A549 (cell line): ENCODE results near the gene PSME3. TPM values are rescaled to one million over a fixed set of nuclear protein-coding genes. Genes with fewer than 3 reads are reported as not detected.
"Not testable (repeated sequence)": the region's sequence is repeated elsewhere in the genome, so short reads cannot be mapped to it uniquely, and the experiment has no call there.

ENCODE experiments used
- ATAC-seq, 2 experiments: fragments of 200-7000 bp in 1 of 2; fragments of >200 bp in 1 of 2; cut with Nextera tagmentation in 1 of 2; cut with Tn5 transposase in 1 of 2; 3 replicates each; pipeline versions ENCODE4 v1.8.0 to v1.9.1; 2018 to 2020; ENCODE audit warnings: mild to moderate bottlenecking in 1 of 2, moderate library complexity in 1 of 2
- CTCF ChIA-PET: fragments of 300-600 bp; sonication (Branson Sonifier 250); formaldehyde crosslinking; extraction: SDS; loops from one replicate; lab custom pipeline; 2021; ENCODE audit warnings: antibody characterized with exemption, inconsistent platforms; lab: Yijun Ruan, JAX
- POLR2A ChIA-PET: fragments of 350-600 bp; formaldehyde crosslinking; extraction: SDS; loops from one replicate; lab custom pipeline; 2021; ENCODE audit warnings: antibody characterized with exemption, inconsistent platforms; lab: Yijun Ruan, JAX
- DNase-seq, 2 experiments: peaks; one replicate each; pipeline versions ENCODE4 v3.0.0 to v3.0.0-alpha.2; 2011 to 2016; ENCODE audit warnings: low read depth in 1 of 2, low spot score in 1 of 2
- FAIRE-seq: peaks from 2 replicates; lab custom pipeline; 2011; peaks lifted over from hg19 to GRCh38; lab: Jason Lieb, UNC
- H3K27ac ChIP-seq, 2 experiments: fragments of >200 bp; sonication (Bioruptor Twin); formaldehyde crosslinking; 3 replicates each; pipeline ENCODE4 v1.5.1; 2016 to 2017
- H3K4me1 ChIP-seq: fragments of >200 bp; sonication (Bioruptor Twin); formaldehyde crosslinking; 3 replicates; pipeline ENCODE4 v1.6.1; 2016
- H3K4me2 ChIP-seq: fragments of >200 bp; sonication (Bioruptor Twin); formaldehyde crosslinking; 3 replicates; pipeline ENCODE4 v1.6.1; 2016
- H3K4me3 ChIP-seq: fragments of >200 bp; sonication (Bioruptor Twin); formaldehyde crosslinking; 3 replicates; pipeline ENCODE4 v1.5.1; 2016
- H3K9me3 ChIP-seq: fragments of >200 bp; sonication (Bioruptor Twin); formaldehyde crosslinking; 3 replicates; pipeline ENCODE4 v1.6.1; 2016
- CBX2 ChIP-seq: fragments of 200-600 bp; sonication (generic); IDR thresholded peaks from 2 replicates; pipeline ENCODE4 v1.6.1; 2016; ENCODE audit warnings: low read depth, mild to moderate bottlenecking, borderline replicate concordance
- EHF ChIP-seq: fragments of 250-450 bp; sonication (Bioruptor Pico); IDR thresholded peaks from 2 replicates; pipeline ENCODE4 v1.5.0; 2020; ENCODE audit warnings: mild to moderate bottlenecking
- FOXS1 ChIP-seq: fragments of 250-450 bp; sonication (Bioruptor Pico); IDR thresholded peaks from 2 replicates; pipeline ENCODE4 v1.5.0; 2020; ENCODE audit warnings: mild to moderate bottlenecking, moderate library complexity
- HDAC2 ChIP-seq: fragments of 200-600 bp; sonication (generic); IDR thresholded peaks from 2 replicates; pipeline ENCODE4 v1.6.1; 2016
- HOXB5 ChIP-seq: fragments of 250-450 bp; sonication (Bioruptor Pico); IDR thresholded peaks from 2 replicates; pipeline ENCODE4 v1.5.0; 2020; ENCODE audit warnings: mild to moderate bottlenecking, moderate library complexity
- MYC ChIP-seq: IDR thresholded peaks from 2 replicates; pipeline ENCODE4 v1.6.1; 2012; ENCODE audit warnings: mild to moderate bottlenecking, inconsistent platforms, low read length, improper control_type of control experiment, borderline replicate concordance
- POLR2A ChIP-seq: IDR thresholded peaks from 2 replicates; pipeline ENCODE4 v1.6.1; 2012; ENCODE audit warnings: mild to moderate bottlenecking, low read length
- POLR2AphosphoS2 ChIP-seq: conservative IDR thresholded peaks from 2 replicates; pipeline ENCODE4 v1.6.1; 2012; ENCODE audit warnings: low read length, improper control_type of control experiment, inconsistent platforms
- RARB ChIP-seq: fragments of 250-450 bp; sonication (Bioruptor Pico); IDR thresholded peaks from 2 replicates; pipeline ENCODE4 v1.8.0; 2021; ENCODE audit warnings: mild to moderate bottlenecking, moderate library complexity
- RFX5 ChIP-seq: fragments of 450-650 bp; IDR thresholded peaks from 2 replicates; pipeline ENCODE4 v1.7.1; 2014; ENCODE audit warnings: antibody characterized with exemption, mild to moderate bottlenecking, moderate library complexity
- SMC3 ChIP-seq: fragments of >200 bp; sonication (Bioruptor Twin); formaldehyde crosslinking; IDR thresholded peaks from 3 replicates; pipeline ENCODE4 v1.6.1; 2018; ENCODE audit warnings: inconsistent platforms
- SREBF2 ChIP-seq: fragments of 450-650 bp; IDR thresholded peaks from 2 replicates; pipeline ENCODE4 v1.6.1; 2014; ENCODE audit warnings: mild to moderate bottlenecking, moderate library complexity
- ZC3H11A ChIP-seq: fragments of 450-650 bp; IDR thresholded peaks from 2 replicates; pipeline ENCODE4 v1.6.1; 2014; ENCODE audit warnings: antibody characterized with exemption, mild to moderate bottlenecking
- WGBS: methylation state at CpG from one replicate; pipeline ENCODE4 v1.1.6; 2017; ENCODE audit errors: missing lambda C conversion rate; 5-methylcytosine and 5-hydroxymethylcytosine counted together
- polyA plus RNA-seq, 4 experiments: library from polyadenylated mRNA; depleted of rRNA in 3 of 4; stranded (reverse); fragments of >200 nt; fragmentation: RNase III in 1 of 4; extraction: RNeasy Plus Mini Kit Qiagen cat#74134 plus additional on column Dnase treatment in 1 of 4; gene quantifications; 2 replicates in 3 of 4; 3 replicates in 1 of 4; pipeline ENCODE4 v1.2.3, GENCODE V29; 2011 to 2017
- TF ChIP-seq, protein P1 (sequence below): IDR thresholded peaks from 2 replicates; pipeline ENCODE4 v1.6.1; 2012
- TF ChIP-seq, protein P2 (sequence below): fragments of 200-600 bp; sonication (generic); IDR thresholded peaks from 2 replicates; pipeline ENCODE4 v1.6.1; 2016; ENCODE audit warnings: antibody characterized with exemption, mild to moderate bottlenecking, moderate library complexity
- TF ChIP-seq, protein P3 (sequence below): fragments of >200 bp; sonication (Bioruptor Twin); formaldehyde crosslinking; IDR thresholded peaks from 3 replicates; pipeline ENCODE4 v1.5.1; 2016
- TF ChIP-seq, protein P4 (sequence below): IDR thresholded peaks from 2 replicates; pipeline ENCODE4 v1.6.1; 2012
- TF ChIP-seq, protein P5 (sequence below): fragments of >200 bp; sonication (Bioruptor Twin); formaldehyde crosslinking; IDR thresholded peaks from 3 replicates; pipeline ENCODE4 v1.6.1; 2016
- TF ChIP-seq, protein P6 (sequence below): IDR thresholded peaks from 2 replicates; pipeline ENCODE4 v1.6.1; 2012; ENCODE audit warnings: low read depth, borderline replicate concordance

Gene PSME3
- polyA plus RNA-seq, 2 of the 4 experiments (the other 2 are of a cell fraction), result 223 to 257 TPM

DNA sequence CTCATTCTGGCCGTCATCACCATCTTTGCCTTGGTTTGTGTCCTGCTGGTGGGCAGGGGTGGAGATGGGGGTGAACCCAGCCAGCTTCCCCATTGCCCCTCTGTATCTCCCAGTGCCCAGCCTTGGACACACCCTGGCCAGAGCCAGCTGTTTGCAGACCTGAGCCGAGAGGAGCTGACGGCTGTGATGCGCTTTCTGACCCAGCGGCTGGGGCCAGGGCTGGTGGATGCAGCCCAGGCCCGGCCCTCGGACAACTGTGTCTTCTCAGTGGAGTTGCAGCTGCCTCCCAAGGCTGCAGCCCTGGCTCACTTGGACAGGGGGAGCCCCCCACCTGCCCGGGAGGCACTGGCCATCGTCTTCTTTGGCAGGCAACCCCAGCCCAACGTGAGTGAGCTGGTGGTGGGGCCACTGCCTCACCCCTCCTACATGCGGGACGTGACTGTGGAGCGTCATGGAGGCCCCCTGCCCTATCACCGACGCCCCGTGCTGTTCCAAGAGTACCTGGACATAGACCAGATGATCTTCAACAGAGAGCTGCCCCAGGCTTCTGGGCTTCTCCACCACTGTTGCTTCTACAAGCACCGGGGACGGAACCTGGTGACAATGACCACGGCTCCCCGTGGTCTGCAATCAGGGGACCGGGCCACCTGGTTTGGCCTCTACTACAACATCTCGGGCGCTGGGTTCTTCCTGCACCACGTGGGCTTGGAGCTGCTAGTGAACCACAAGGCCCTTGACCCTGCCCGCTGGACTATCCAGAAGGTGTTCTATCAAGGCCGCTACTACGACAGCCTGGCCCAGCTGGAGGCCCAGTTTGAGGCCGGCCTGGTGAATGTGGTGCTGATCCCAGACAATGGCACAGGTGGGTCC lies 18.4 kb downstream of the PSME3 start:
- H3K27ac ChIP-seq, H3K4me3 ChIP-seq, H3K4me1 ChIP-seq, ATAC-seq, H3K9me3 ChIP-seq, FAIRE-seq, DNase-seq, POLR2A ChIA-PET, H3K4me2 ChIP-seq: not testable (repeated sequence)
- WGBS, result 92% methylated on average over 14 of the region's 28 CpGs
- CTCF ChIA-PET, result interaction anchor here (1.4 to 20.4 kb wide), 4 partner anchors 8 to 132 kb away, joined by 3 to 372 read pairs (median 181); partner anchors contain the start of gene AOC2

DNA sequence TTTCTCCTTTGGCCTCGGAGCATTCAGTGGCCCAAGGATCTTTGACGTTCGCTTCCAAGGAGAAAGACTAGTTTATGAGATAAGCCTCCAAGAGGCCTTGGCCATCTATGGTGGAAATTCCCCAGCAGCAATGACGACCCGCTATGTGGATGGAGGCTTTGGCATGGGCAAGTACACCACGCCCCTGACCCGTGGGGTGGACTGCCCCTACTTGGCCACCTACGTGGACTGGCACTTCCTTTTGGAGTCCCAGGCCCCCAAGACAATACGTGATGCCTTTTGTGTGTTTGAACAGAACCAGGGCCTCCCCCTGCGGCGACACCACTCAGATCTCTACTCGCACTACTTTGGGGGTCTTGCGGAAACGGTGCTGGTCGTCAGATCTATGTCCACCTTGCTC lies 19.2 kb downstream of the PSME3 start:
- 87% methylated on average over 15 of the region's 15 CpGs for WGBS
- TF ChIP-seq, protein P1, sequence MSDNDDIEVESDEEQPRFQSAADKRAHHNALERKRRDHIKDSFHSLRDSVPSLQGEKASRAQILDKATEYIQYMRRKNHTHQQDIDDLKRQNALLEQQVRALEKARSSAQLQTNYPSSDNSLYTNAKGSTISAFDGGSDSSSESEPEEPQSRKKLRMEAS, result no peak
- TF ChIP-seq, protein P2, sequence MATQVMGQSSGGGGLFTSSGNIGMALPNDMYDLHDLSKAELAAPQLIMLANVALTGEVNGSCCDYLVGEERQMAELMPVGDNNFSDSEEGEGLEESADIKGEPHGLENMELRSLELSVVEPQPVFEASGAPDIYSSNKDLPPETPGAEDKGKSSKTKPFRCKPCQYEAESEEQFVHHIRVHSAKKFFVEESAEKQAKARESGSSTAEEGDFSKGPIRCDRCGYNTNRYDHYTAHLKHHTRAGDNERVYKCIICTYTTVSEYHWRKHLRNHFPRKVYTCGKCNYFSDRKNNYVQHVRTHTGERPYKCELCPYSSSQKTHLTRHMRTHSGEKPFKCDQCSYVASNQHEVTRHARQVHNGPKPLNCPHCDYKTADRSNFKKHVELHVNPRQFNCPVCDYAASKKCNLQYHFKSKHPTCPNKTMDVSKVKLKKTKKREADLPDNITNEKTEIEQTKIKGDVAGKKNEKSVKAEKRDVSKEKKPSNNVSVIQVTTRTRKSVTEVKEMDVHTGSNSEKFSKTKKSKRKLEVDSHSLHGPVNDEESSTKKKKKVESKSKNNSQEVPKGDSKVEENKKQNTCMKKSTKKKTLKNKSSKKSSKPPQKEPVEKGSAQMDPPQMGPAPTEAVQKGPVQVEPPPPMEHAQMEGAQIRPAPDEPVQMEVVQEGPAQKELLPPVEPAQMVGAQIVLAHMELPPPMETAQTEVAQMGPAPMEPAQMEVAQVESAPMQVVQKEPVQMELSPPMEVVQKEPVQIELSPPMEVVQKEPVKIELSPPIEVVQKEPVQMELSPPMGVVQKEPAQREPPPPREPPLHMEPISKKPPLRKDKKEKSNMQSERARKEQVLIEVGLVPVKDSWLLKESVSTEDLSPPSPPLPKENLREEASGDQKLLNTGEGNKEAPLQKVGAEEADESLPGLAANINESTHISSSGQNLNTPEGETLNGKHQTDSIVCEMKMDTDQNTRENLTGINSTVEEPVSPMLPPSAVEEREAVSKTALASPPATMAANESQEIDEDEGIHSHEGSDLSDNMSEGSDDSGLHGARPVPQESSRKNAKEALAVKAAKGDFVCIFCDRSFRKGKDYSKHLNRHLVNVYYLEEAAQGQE, result no peak
- TF ChIP-seq CBX2 (no peak), FOXS1 (no peak)
- TF ChIP-seq, protein P3, sequence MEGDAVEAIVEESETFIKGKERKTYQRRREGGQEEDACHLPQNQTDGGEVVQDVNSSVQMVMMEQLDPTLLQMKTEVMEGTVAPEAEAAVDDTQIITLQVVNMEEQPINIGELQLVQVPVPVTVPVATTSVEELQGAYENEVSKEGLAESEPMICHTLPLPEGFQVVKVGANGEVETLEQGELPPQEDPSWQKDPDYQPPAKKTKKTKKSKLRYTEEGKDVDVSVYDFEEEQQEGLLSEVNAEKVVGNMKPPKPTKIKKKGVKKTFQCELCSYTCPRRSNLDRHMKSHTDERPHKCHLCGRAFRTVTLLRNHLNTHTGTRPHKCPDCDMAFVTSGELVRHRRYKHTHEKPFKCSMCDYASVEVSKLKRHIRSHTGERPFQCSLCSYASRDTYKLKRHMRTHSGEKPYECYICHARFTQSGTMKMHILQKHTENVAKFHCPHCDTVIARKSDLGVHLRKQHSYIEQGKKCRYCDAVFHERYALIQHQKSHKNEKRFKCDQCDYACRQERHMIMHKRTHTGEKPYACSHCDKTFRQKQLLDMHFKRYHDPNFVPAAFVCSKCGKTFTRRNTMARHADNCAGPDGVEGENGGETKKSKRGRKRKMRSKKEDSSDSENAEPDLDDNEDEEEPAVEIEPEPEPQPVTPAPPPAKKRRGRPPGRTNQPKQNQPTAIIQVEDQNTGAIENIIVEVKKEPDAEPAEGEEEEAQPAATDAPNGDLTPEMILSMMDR, result no peak
- no peak for DNase-seq
- ATAC-seq, result no peak
- Histone ChIP-seq H3K27ac (no peak overlapping the region), H3K4me3 (no peak overlapping the region), H3K4me1 (no peaks in the 10 kb centered on the region), H3K9me3 (no peaks in the 10 kb centered on the region), H3K4me2 (no peak overlapping the region)
- FAIRE-seq, result no peak
- POLR2A ChIA-PET, result no interaction called here
- CTCF ChIA-PET, result interaction anchor here (1.2 to 20.4 kb wide), 6 partner anchors 8 to 133 kb away, joined by 3 to 372 read pairs (median 12); partner anchors contain the start of gene AOC2

DNA sequence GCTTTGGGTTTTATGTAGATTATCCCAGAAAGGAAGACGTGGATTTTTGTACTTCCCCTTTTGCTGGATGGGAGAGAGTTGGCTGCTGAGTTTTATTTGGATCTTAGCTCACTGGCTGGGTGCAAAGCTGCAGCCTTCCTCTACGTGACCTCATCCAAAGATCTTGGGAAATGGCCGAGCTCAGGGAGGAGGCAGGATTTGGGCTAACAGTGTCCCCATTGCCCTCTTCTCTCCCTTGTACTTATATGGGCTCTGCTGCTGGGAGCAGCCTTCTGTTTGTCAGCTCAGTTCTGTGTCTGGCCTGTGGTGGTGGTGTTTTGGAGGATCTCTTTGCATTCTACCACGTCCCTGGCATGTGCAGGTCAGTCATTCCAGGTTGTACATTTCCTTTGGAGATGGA lies 19.8 kb downstream of the PSME3 start:
- Histone ChIP-seq H3K9me3 (no peaks in the 10 kb centered on the region), H3K4me2 (no peak overlapping the region), H3K4me1 (no peaks in the 10 kb centered on the region), H3K27ac (no peak overlapping the region), H3K4me3 (no peak overlapping the region)
- POLR2A ChIA-PET, result no interaction called here
- CTCF ChIA-PET, result interaction anchor here (1.2 to 20.4 kb wide), 6 partner anchors 9 to 133 kb away, joined by 3 to 372 read pairs (median 12); partner anchors contain the start of gene AOC2
- WGBS, result 63% methylated on average over 4 of the region's 4 CpGs
- no peak for DNase-seq
- FAIRE-seq, result no peak
- no peak; a peak in 1 of 6 replicates for ATAC-seq
- TF ChIP-seq FOXS1 (no peak), RFX5 (no peak), SMC3 (no peak), ZC3H11A (no peak), EHF (CRISPR knock-in tag) (no peak), POLR2A (no peak), HDAC2 (no peak), SREBF2 (no peak), HOXB5 (CRISPR knock-in tag) (no peak), POLR2AphosphoS2 (no peak), MYC (no peak), RARB (CRISPR knock-in tag) (no peak)
- TF ChIP-seq, protein P4, sequence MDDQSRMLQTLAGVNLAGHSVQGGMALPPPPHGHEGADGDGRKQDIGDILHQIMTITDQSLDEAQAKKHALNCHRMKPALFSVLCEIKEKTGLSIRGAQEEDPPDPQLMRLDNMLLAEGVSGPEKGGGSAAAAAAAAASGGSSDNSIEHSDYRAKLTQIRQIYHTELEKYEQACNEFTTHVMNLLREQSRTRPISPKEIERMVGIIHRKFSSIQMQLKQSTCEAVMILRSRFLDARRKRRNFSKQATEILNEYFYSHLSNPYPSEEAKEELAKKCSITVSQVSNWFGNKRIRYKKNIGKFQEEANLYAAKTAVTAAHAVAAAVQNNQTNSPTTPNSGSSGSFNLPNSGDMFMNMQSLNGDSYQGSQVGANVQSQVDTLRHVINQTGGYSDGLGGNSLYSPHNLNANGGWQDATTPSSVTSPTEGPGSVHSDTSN, result no peak
- TF ChIP-seq, protein P5, sequence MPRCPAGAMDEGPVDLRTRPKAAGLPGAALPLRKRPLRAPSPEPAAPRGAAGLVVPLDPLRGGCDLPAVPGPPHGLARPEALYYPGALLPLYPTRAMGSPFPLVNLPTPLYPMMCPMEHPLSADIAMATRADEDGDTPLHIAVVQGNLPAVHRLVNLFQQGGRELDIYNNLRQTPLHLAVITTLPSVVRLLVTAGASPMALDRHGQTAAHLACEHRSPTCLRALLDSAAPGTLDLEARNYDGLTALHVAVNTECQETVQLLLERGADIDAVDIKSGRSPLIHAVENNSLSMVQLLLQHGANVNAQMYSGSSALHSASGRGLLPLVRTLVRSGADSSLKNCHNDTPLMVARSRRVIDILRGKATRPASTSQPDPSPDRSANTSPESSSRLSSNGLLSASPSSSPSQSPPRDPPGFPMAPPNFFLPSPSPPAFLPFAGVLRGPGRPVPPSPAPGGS, result no peak
- TF ChIP-seq, protein P6, sequence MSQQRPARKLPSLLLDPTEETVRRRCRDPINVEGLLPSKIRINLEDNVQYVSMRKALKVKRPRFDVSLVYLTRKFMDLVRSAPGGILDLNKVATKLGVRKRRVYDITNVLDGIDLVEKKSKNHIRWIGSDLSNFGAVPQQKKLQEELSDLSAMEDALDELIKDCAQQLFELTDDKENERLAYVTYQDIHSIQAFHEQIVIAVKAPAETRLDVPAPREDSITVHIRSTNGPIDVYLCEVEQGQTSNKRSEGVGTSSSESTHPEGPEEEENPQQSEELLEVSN, result no peak
- TF ChIP-seq, protein P2, result no peak
